NCI-H526 (cell line): ENCODE data around the gene PLA2G2D.

ENCODE experiments used
- DNase-seq, 2 experiments: peaks; one replicate each; lab custom pipeline; 2025; lab: John Stamatoyannopoulos, UW

The PLA2G2D gene

DNA sequence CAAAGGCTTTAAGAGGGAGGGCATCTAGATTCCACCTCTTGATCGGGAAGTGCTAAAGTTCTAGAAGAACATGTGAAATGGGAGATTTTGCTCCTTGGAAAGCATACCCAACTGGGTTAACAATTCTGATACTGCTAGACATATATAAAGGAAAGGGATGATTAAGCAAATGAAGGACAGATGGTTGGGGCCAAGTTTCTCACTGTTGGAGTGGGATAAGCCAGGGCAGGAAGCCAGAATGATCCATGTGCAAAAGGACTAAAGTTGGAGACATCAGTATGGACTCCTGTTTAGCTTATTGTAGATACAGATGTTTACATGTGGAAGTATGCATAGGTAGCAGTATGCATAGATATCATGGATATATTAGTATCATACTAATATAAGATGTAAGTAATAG is 32.5 kb downstream of the PLA2G2D start:
- no peak for DNase-seq

- no peak for DNase-seq
Measured at GRCh38 chr1:20083178-20083944, 36.0 kb downstream of the PLA2G2D start.

DNA sequence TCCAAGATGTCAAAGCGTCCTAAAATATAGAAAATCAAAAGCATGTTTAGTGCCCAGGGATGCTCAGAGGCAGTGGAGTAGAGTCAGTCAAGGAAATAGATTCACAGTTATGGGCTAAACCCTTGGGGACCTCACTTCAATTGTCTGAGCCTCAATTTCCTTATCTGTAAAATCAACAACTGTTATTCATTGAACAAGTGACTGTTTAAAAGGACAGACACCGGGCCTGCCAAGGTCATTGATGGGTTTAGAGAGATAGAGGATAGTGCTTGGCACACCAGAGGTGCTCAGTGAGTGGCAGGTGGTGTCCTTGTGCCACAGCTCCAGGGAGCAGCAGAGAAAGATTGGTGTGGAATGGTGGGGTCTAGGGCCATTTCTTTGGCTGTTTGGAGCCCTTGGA is 36.6 kb downstream of the PLA2G2D start:
- no peak for DNase-seq

DNA sequence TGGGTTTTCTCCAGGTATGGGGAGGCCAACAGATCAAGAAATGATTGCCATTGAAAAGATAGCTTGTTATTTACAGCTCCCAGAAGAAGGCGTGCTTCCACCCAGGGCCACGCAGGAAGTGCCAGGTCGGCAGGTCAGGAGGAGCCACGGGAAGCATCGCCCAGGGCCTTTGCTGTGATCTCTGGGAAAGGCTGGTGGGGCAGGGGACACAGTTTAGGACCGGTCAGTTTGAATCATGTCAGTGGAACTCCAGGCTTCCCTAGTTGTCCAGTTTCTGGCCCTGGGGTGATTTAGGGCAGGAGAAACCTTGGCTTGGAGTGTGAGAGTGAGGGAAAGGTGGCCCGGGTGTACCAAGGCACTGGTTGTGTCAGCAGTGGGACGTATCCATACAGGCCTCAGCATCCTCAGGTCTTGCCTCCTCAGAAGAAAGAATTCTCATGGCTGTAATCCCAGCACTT is 38.0 kb downstream of the PLA2G2D start:
- DNase-seq = no peak

DNA sequence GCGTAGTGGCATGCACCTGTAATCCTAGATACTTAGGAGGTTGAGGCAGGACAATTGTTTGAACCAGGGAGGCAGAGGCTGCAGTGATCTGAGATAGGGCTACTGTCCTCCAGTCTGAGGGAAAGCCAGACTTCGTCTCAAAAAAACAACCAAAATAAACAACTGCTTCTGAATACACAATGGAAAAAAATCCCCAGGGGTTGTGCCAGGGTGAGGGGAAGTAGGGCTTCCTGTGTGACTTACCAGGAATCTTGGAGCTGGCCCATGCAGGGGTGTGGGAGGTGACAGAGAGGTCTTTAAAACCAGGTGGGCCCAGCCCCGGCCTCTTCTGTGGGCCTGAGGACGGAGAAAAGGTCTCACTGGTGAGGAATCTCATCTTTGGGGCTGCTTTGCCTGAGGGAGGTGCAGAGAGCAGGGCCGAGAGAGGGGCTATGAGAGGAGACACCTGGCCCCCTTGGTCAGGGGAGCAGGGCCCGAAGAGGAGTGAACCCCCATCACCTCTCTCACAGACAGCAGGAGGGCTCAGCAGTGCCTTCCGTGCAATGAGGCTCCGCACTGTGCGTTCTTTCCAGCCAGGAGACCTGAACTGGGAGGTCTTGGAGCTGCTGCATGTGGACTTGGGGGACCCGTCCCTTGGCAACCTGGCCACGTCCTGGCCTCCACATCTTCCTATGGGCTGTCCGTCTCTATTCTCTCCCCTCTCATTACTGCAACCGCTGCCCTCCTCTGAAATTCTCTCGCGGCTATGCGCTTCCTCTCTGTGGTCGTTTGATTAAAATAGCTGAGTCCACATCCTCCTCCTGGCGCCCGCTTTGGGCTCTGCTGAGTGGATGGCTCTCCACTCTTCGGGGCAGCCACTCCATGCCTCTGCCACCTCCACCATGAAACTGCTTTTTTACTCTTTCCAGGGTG is 38.6 kb downstream of the PLA2G2D start:
- no peak for DNase-seq

DNA sequence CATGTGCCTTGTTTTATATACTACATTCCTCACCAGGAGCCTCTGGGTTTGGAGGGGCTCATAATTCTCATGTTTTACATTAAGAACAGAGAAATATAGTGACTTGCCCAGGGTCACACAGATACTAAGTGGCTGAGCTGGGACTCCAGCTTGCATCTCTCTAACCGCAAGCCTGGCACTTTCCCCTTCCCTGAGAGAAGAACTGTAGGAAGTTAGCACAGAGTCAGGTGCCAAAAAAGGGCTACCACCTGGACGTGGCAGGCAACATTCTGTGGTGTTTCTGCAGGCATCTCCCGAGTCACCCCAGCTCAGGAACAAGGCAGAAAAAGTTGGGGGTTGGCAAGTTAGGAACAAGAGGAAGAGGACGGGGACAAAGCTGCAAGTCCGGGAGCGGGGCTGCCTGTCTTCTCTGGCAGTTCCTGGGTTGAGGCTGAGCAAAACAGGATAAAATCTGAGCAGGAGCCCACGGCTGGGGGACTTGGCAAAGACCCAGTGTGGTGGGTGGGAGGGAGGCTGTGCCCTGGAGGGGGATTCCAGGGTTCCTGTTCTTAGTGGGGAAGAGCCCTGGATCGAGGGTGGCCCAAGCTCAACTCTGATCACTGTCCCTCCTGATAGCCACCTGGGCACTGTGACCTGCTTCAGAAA is 39.6 kb downstream of the PLA2G2D start:
- DNase-seq = no peak

DNA sequence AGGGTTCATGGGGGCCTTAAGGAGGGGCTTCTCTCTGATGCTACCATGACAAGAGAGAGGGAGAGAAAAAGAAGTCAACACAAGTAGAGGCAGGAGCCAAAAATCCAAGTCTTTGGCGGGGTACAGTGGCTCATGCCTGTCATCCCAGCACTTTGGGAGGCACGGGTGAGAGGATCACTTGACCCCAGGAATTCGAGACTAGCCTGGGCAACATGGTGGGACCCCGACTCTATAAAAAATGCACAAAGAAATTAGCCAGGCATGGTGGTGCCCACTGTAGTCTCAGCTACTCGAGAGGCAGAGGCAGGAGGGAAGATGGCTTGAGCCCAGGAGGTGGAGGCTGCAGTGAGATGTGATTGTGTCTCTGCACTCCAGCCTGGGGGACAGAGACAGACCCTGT is 40.6 kb downstream of the PLA2G2D start:
- no peak for DNase-seq

DNA sequence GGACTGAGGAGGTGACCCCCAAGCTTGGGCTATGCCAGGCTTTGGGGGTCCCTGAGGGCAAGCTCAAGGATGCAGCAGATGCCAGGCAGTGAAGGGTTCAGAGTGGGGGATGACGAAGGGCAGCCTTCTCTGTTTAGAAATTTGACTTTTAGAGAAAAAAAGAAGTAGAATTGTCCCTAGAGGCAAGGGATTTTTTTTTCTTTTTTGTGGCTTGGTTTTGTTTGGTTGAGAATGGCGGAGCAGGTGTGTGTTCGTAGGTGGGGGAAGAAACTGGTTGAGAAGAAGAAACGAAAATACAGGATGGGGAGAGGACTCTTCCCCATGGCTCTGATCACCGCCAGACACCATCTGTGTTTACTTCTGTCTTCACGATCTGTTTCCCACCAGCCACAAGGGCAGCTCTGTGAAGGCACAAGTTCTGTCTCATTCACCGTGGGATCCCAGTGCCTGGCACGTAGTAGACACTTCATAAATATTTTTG is 41.1 kb downstream of the PLA2G2D start:
- DNase-seq = no peak

DNA sequence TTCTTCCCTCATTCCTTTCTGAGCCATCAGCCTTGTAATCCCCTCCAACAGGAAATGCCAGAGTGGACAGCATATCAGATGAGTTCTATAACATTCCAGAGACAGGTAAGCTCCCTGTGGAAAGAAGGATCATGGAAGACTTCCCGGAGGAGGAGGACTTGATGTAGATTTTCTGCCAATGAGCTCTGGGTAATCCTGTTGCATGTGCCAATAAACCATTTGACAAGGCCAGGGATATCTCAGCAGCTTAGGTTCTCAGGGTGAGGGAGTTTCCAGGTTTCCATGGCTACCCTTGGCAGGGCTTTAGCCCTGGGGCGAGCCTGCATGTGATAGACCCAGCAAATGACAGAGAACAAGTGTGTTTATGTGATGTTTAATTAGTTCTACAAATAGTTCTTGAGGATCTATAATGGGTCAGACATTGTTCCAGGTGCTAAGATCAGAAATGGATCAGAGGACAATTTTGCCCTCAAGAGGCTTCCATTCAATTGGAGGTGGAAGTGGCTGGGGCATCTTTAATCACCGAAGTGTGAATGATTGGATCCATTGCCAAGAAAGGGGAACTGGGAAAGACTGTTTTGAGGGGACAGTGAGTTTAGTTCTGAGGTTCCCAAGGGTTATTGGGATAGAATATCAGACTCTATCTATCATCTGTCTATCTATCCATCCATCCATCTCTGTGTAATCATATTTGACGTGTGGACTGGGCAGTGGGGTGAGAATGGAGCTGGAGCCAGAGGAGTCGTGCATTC is 42.5 kb downstream of the PLA2G2D start:
- DNase-seq = no peak

DNA sequence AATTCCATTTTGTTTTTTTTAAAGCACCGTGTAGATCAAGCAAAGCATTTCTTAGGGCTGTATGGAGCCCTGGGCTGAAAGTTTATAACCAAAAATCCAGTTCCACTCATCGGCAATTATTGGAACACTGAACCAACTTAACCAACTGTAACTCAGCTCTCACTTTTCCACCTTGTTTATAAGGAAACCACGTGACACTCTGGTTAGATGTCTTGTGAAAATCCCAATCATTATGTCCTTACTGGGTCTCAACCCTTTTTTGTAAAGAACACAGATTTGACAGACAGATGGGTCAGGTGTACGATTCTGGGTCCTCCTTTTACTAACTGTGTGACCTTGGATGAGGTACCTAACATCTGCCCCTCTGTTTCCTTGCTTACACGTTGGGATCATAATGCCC is 43.1 kb downstream of the PLA2G2D start:
- DNase-seq = no peak

- no peak for DNase-seq
Measured at GRCh38 chr1:20075345-20075744, 44.0 kb downstream of the PLA2G2D start.

- DNase-seq = no peak
Measured at GRCh38 chr1:20074725-20075171, 44.6 kb downstream of the PLA2G2D start.

GRCh38 chr1:20074055-20074724 is 45.1 kb downstream of the PLA2G2D start:
- no peak for DNase-seq

- DNase-seq = no peak
Measured at GRCh38 chr1:20073256-20073655, 46.1 kb downstream of the PLA2G2D start.

DNA sequence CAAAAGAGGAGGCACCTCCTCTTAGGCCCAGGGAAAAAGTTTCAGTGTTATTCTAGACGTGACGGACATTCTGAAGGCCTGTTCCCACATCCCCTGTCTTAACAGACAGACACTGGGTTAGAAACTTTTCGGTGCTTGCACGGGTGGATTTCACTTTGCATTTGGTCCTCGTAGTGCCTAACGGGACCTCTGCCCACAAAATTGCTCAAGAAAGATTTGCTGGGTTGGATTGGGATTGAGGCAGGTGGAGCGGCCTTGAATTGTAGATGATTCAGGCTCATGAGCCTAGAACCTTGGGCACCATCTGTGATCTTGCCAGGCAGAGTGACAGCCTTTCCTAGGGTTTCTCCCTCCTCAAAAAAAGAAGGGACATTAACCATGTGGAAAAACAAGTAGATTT is 46.6 kb downstream of the PLA2G2D start:
- DNase-seq = no peak

DNA sequence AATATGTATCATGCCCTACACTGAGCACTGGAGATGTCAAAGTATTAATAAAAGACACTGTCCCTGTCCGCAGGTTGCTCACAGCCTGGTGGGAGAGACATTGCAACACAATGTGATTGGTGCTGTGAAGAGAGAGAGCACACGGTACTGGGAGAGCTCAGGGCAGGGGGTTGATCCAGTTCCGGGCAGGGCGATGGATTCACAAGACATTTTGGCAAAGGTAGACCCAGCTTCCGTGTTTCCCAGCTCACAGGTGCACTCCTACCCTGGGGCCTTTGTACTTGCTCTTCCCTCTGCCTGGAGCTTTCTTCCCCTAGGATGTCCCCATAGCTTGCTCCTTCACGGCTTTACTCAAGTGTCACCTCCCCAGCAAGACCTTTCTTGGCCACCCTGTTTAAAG is 47.9 kb downstream of the PLA2G2D start:
- DNase-seq = no peak

GRCh38 chr1:20070357-20070756 is 49.0 kb downstream of the PLA2G2D start:
- no peak for DNase-seq

DNA sequence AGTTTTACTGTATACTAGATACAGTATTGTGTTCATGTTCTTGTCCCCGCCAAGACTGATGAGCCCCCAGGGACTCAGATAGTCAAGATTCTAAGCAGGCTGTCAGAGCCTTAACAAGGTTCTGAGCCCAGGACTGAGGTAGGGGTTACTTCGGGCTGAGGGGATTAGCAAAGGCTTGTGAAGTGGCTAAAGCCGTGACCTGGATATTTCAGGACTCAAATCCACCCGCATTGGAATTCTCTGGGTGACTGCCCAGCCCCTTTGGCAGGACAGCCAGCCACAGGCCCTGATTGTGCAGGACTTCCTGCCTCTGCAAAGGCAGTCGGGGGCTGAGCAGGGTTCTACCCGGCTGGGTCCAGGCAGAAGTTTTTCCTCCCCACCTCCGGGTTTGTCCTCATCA is 49.5 kb downstream of the PLA2G2D start, which contains the start of gene PLA2G5:
Gene PLA2G5 (plus strand): TSS at position 321 of the 400 bp plus-strand sequence. CDS start 14,637 bp downstream, outside the sequence.
- DNase-seq = no peak

DNA sequence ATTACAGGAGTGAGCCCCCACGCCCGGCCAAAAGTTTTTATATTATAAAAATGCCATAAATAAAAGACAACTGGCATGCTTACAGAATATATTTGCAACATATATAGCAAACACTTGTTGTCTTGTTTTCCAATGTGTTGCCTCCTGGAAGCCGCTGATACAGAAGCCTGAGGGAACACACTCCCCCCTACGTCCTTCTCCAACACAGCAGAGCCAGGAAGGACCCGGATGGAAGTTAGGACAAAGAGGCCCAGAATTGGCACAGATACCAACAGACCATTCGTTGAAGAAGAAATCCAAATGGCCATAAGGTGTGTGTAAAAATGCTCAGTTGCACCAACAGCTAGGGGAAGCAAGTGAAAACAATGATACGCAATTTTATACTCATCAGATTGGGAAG is 50.6 kb downstream of the PLA2G2D start:
- no peak for DNase-seq

GRCh38 chr1:20063861-20064292 is 55.5 kb downstream of the PLA2G2D start:
- DNase-seq = no peak
